ENCODE results near the gene KCNK3. TPM values are rescaled to one million over a fixed set of nuclear protein-coding genes. Genes with fewer than 3 reads are reported as not detected.

Gene KCNK3
- total RNA-seq, 2 donors from 2014 or later, result 11.1 to 14.5 TPM

GRCh38 chr2:26650713-26651469, 41.6 kb upstream of the KCNK3 start:
- Histone ChIP-seq H3K4me3 (no peak overlapping the region), H3K4me1 (replicated peaks) (no peaks in the 10 kb centered on the region), H3K36me3 (no peaks in the 10 kb centered on the region), H3K27me3 (replicated peaks; ENCODE audit: insufficient read depth) (no peaks in the 10 kb centered on the region), H3K9me3 (no peaks in the 10 kb centered on the region), H3K27ac (no peak overlapping the region)
- DNase-seq (ENCODE audit: low spot score), result no peak
- WGBS, result 79% methylated on average over 12 of the region's 12 CpGs
- intact Hi-C loops (cut with DNase I), result loop anchor here (5.0 kb wide), 1 partner anchor 39 kb away; no protein-coding TSS in a partner anchor
- no peak for TF ChIP-seq POLR2AphosphoS5 (IDR thresholded peaks at IDR 0.05)
- no peak for TF ChIP-seq CTCF (IDR thresholded peaks at IDR 0.05)
- TF ChIP-seq POLR2A (IDR thresholded peaks at IDR 0.05), result no peak

- Histone ChIP-seq H3K9me3 (no peaks in the 10 kb centered on the region), H3K27me3 (replicated peaks; ENCODE audit: insufficient read depth) (no peaks in the 10 kb centered on the region), H3K27ac (no peak overlapping the region), H3K4me1 (replicated peaks) (no peaks in the 10 kb centered on the region), H3K36me3 (no peaks in the 10 kb centered on the region), H3K4me3 (no peak overlapping the region)
- intact Hi-C loops (cut with DNase I), result loop anchor here (5.0 kb wide), 1 partner anchor 39 kb away; no protein-coding TSS in a partner anchor
- 85% methylated on average over 7 of the region's 7 CpGs for WGBS
- no peak for TF ChIP-seq POLR2A (IDR thresholded peaks at IDR 0.05)
- no peak for TF ChIP-seq POLR2AphosphoS5 (IDR thresholded peaks at IDR 0.05)
- TF ChIP-seq CTCF (IDR thresholded peaks at IDR 0.05), result no peak
- no peak for DNase-seq (ENCODE audit: low spot score)
Measured at GRCh38 chr2:26651470-26651771, 41.1 kb upstream of the KCNK3 start.

GRCh38 chr2:26651799-26652198, 40.7 kb upstream of the KCNK3 start:
- no peak for TF ChIP-seq POLR2AphosphoS5 (IDR thresholded peaks at IDR 0.05)
- no peak for TF ChIP-seq CTCF (IDR thresholded peaks at IDR 0.05)
- TF ChIP-seq POLR2A (IDR thresholded peaks at IDR 0.05), result no peak
- H3K27me3 ChIP-seq (replicated peaks; ENCODE audit: insufficient read depth), result no peaks in the 10 kb centered on the region
- WGBS, result 64% methylated on average over 7 of the region's 7 CpGs

GRCh38 chr2:26652361-26653041, 40.0 kb upstream of the KCNK3 start:
- Histone ChIP-seq H3K27me3 (replicated peaks; ENCODE audit: insufficient read depth) (no peaks in the 10 kb centered on the region), H3K4me1 (replicated peaks) (no peaks in the 10 kb centered on the region), H3K4me3 (no peak overlapping the region), H3K9me3 (no peaks in the 10 kb centered on the region), H3K36me3 (no peaks in the 10 kb centered on the region), H3K27ac (peak overlapping the region in 1 of 2 donors; percentile 39)
- peak; percentile 44 for TF ChIP-seq POLR2AphosphoS5 (IDR thresholded peaks at IDR 0.05)
- TF ChIP-seq CTCF (IDR thresholded peaks at IDR 0.05), result no peak
- 74% methylated on average over 12 of the region's 12 CpGs for WGBS
- intact Hi-C loops (cut with DNase I), result loop anchor here (5.0 kb wide), 1 partner anchor 40 kb away; no protein-coding TSS in a partner anchor
- DNase-seq (ENCODE audit: low spot score), result no peak

More at GRCh38 chr2:26651799-26652198, 40.7 kb upstream of the KCNK3 start:
- Histone ChIP-seq H3K36me3 (no peaks in the 10 kb centered on the region), H3K4me3 (no peak overlapping the region), H3K27ac (no peak overlapping the region), H3K9me3 (no peaks in the 10 kb centered on the region), H3K4me1 (replicated peaks) (no peaks in the 10 kb centered on the region)
- DNase-seq (ENCODE audit: low spot score), result no peak
- intact Hi-C loops (cut with DNase I), result loop anchor here (5.0 kb wide), 1 partner anchor 39 kb away; no protein-coding TSS in a partner anchor
